GM20000 (cell line): ENCODE measurements around the gene FGF9.

Experiments used
- DNase-seq: peaks from one replicate; pipeline ENCODE4 v3.0.0; 2012; ENCODE audit warnings: low spot score
- TF ChIP-seq, protein P1 (sequence below): IDR thresholded peaks from 2 replicates; pipeline ENCODE4 v1.5.1; 2012; ENCODE audit warnings: mild to moderate bottlenecking, control low read depth; ENCODE audit errors: extremely low read depth, missing control alignments

Gene FGF9

GRCh38 chr13:21671620-21672286 is 880 bp downstream of the FGF9 start:
- TF ChIP-seq, protein P1, sequence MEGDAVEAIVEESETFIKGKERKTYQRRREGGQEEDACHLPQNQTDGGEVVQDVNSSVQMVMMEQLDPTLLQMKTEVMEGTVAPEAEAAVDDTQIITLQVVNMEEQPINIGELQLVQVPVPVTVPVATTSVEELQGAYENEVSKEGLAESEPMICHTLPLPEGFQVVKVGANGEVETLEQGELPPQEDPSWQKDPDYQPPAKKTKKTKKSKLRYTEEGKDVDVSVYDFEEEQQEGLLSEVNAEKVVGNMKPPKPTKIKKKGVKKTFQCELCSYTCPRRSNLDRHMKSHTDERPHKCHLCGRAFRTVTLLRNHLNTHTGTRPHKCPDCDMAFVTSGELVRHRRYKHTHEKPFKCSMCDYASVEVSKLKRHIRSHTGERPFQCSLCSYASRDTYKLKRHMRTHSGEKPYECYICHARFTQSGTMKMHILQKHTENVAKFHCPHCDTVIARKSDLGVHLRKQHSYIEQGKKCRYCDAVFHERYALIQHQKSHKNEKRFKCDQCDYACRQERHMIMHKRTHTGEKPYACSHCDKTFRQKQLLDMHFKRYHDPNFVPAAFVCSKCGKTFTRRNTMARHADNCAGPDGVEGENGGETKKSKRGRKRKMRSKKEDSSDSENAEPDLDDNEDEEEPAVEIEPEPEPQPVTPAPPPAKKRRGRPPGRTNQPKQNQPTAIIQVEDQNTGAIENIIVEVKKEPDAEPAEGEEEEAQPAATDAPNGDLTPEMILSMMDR: no peak
- peak; percentile 35 for DNase-seq

DNA sequence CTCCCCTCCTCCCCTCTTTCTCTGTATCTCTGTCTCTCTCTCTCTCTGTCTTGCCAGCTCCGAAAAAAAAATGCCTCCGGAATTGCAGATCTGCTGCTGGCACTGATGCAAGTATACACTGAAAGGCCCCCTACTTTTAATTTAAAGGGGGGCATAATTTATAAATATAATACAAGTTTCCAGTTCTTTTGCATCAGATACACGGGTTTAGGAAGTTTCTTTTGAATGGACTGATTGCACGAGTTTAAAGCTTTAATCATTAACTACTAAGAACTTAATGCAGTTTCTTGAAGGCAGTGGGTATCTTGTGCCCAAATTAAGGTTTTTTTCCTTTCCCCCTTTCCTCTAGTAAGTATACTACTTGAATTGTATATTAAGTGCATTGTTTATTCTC is 1.4 kb downstream of the FGF9 start:
- TF ChIP-seq, protein P1: no peak
- peak; percentile 20 for DNase-seq

- TF ChIP-seq, protein P1: no peak
- no peak for DNase-seq
Measured at GRCh38 chr13:21672796-21673538, 2.1 kb downstream of the FGF9 start.

- DNase-seq: no peak
- TF ChIP-seq, protein P1: no peak
Measured at GRCh38 chr13:21673539-21673788, 2.6 kb downstream of the FGF9 start.

- TF ChIP-seq, protein P1: no peak
- DNase-seq: peak; percentile 87
Measured at GRCh38 chr13:21673789-21674489, 3.1 kb downstream of the FGF9 start.

- TF ChIP-seq, protein P1: no peak
- peak; percentile 58 for DNase-seq
Measured at GRCh38 chr13:21674490-21675009, 3.7 kb downstream of the FGF9 start.
